DOHH2 (cell line): Measurements from ENCODE around the gene NCDN.
"Not testable (repeated sequence)": the region's sequence is repeated elsewhere in the genome, so short reads cannot be mapped to it uniquely, and the experiment has no call there.

Source experiments
- CTCF ChIP-seq: fragments of 200-600 bp; sonication (generic); IDR thresholded peaks from one replicate; pipeline ENCODE4 v1.5.1; 2014; ENCODE audit warnings: antibody characterized with exemption, mild to moderate bottlenecking, low read depth, low read length; ENCODE audit not compliant: poor library complexity, severe bottlenecking
- EZH2phosphoT487 ChIP-seq: fragments of 200-600 bp; sonication (generic); IDR thresholded peaks from 2 replicates; pipeline ENCODE4 v1.6.1; 2017; ENCODE audit warnings: borderline replicate concordance, mild to moderate bottlenecking, antibody characterized with exemption, low read length, moderate library complexity, mixed read lengths

GRCh38 chr1:35585805-35586204 is 28.2 kb downstream of the NCDN start:
- not testable (repeated sequence) for TF ChIP-seq CTCF, EZH2phosphoT487
